ENCODE data around the gene INPP5B. TPM values are rescaled to one million over a fixed set of nuclear protein-coding genes. Genes with fewer than 3 reads are reported as not detected.

INPP5B gene
- total and polyA plus RNA-seq, 9 of the 15 experiments (the other 6 are each of a cell fraction or from before 2014, with no cell fraction given): 14.1 to 28.7 (median 20.9) TPM

DNA sequence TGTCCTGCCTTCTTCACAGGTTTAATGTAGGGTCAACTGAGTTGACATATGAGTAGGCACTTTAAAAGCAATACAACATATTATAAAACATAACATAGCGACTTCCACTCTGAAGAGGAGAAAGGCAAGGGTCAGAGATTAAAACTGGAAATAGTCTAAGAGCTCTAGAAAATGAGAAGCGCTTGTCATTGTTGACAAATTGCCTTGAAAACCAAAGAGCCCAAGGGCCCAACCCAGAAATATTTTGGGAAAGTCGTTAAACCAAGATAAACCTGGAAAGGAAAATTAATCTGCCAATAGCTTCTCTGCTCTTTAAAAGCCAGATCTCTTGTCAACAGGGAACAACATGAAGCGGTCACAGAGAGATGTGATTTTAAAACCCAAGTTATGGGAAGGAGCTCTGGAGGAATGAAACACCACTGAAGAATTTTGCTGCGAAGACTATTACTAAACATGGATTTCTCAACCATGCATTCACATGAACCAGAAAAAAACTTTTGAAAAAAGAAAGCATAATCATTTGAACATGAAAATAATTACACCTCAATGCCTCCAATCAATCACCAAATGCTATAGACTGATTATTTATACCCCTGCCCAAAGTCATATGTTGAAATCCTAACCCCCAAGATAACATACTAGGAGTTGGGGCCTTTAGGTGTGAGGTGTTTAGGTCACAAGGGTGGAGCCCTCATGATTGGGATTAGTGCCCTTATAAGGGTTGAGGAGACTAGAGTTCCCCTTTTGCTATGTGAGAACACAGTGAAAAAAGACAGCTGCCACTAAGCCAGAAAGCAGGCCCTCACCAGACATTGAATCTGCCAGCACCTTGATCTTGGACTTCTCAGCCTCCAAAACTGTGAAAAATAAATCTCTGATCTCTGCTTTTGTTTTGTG is 54.5 kb downstream of the INPP5B start (continued):
- TF ChIP-seq, protein P1, sequence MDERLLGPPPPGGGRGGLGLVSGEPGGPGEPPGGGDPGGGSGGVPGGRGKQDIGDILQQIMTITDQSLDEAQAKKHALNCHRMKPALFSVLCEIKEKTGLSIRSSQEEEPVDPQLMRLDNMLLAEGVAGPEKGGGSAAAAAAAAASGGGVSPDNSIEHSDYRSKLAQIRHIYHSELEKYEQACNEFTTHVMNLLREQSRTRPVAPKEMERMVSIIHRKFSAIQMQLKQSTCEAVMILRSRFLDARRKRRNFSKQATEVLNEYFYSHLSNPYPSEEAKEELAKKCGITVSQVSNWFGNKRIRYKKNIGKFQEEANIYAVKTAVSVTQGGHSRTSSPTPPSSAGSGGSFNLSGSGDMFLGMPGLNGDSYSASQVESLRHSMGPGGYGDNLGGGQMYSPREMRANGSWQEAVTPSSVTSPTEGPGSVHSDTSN (CRISPR knock-in tag; IDR thresholded peaks at IDR 0.05; ENCODE audit: low read depth): no peak
- TF ChIP-seq, protein P1 (tag; conservative IDR thresholded peaks at IDR 0.05; ENCODE audit: low read depth): peak; percentile 58
- peak; percentile 76 for TF ChIP-seq L3MBTL2 (IDR thresholded peaks at IDR 0.05)
- TF ChIP-seq ADNP (tag; IDR thresholded peaks at IDR 0.05): peak; percentile 54; the same call in 1 of the 2 replicates
- TF ChIP-seq SPI1 (IDR thresholded peaks at IDR 0.05; ENCODE audit: borderline replicate concordance, low read depth, low read length): peak; percentile 88

- no TSS peak for BruUV-seq (replicated peaks)
- H2AFZ ChIP-seq (ENCODE audit: low read depth, low read length): no peak overlapping the region
- peak; percentile 77 to 83 for TF ChIP-seq RAD21 (CRISPR knock-in tag; conservative IDR thresholded peaks at IDR 0.05 in 1 of 2, IDR thresholded peaks at IDR 0.05 in 1 of 2)
- TF ChIP-seq, protein P2, sequence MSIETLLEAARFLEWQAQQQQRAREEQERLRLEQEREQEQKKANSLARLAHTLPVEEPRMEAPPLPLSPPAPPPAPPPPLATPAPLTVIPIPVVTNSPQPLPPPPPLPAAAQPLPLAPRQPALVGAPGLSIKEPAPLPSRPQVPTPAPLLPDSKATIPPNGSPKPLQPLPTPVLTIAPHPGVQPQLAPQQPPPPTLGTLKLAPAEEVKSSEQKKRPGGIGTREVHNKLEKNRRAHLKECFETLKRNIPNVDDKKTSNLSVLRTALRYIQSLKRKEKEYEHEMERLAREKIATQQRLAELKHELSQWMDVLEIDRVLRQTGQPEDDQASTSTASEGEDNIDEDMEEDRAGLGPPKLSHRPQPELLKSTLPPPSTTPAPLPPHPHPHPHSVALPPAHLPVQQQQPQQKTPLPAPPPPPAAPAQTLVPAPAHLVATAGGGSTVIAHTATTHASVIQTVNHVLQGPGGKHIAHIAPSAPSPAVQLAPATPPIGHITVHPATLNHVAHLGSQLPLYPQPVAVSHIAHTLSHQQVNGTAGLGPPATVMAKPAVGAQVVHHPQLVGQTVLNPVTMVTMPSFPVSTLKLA (conservative IDR thresholded peaks at IDR 0.05): 0 out of 4 replicates have a peak, but pooled peaks of 1 of the 2 experiments have one; percentile 18
- TF ChIP-seq NBN (IDR thresholded peaks at IDR 0.05; ENCODE audit: low read depth): 0 out of 2 replicates have a peak, but pooled peaks have one; percentile 18
- TF ChIP-seq, protein P3, sequence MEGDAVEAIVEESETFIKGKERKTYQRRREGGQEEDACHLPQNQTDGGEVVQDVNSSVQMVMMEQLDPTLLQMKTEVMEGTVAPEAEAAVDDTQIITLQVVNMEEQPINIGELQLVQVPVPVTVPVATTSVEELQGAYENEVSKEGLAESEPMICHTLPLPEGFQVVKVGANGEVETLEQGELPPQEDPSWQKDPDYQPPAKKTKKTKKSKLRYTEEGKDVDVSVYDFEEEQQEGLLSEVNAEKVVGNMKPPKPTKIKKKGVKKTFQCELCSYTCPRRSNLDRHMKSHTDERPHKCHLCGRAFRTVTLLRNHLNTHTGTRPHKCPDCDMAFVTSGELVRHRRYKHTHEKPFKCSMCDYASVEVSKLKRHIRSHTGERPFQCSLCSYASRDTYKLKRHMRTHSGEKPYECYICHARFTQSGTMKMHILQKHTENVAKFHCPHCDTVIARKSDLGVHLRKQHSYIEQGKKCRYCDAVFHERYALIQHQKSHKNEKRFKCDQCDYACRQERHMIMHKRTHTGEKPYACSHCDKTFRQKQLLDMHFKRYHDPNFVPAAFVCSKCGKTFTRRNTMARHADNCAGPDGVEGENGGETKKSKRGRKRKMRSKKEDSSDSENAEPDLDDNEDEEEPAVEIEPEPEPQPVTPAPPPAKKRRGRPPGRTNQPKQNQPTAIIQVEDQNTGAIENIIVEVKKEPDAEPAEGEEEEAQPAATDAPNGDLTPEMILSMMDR (IDR thresholded peaks at IDR 0.05 in 2 of 3, conservative IDR thresholded peaks at IDR 0.05 in 1 of 3; ENCODE audit: insufficient read depth in 2 of 3, low read depth in 1 of 3, low read length in 3 of 3): peak; percentile 49 to 92 (median 56); a peak in 5 of 6 replicates
- TF ChIP-seq ZNF764 (CRISPR knock-in tag; IDR thresholded peaks at IDR 0.05; ENCODE audit: low read depth): no peak
- TF ChIP-seq NCOR1 (IDR thresholded peaks at IDR 0.05): peak; percentile 10; the same call in 1 of the 2 replicates
Measured at GRCh38 chr1:37890378-37891014, 56.4 kb downstream of the INPP5B start.

More at GRCh38 chr1:37890378-37891014, 56.4 kb downstream of the INPP5B start:
- ChIA-PET CTCF (ENCODE audit: low intra/inter-chr PET ratio) (interaction anchor here (1.1 to 2.5 kb wide), 3 partner anchors 85 to 945 kb away, joined by 3 to 18 read pairs (median 14); partner anchors contain the start of gene SF3A3), POLR2A (interaction anchor here (0.5 kb wide), 1 partner anchor 11 kb away, joined by 3 read pairs; no protein-coding TSS in a partner anchor)
- H4K20me1 ChIP-seq (replicated peaks; ENCODE audit: control insufficient read depth, insufficient read depth, low read length): no peaks in the 10 kb centered on the region
- no peak overlapping the region for H3K4me2 ChIP-seq (ENCODE audit: insufficient read depth, low read length)
- H3K36me3 ChIP-seq (ENCODE audit: control insufficient read depth, insufficient read depth, low read length): peaks cover 53% of the 10 kb centered on the region
- FAIRE-seq (no peak), ATAC-seq (peak; percentile 84), DNase-seq (ENCODE audit: extremely low read depth in 1 of 4, low spot score in 3 of 4) (peak; percentile 50 to 67 (median 58))
- H3K79me2 ChIP-seq (ENCODE audit: control insufficient read depth, insufficient read depth, low read length): no peaks in the 10 kb centered on the region; the same call in 2 of the 3 replicates
- no peak overlapping the region for H3K27ac ChIP-seq (ENCODE audit: extremely low read depth, low read depth, low read length)
- no peak overlapping the region for H3K9ac ChIP-seq (ENCODE audit: insufficient read depth in 1 of 2, low read depth in 2 of 2, low read length in 2 of 2)
- intact Hi-C loops (cut with micrococcal nuclease) (loop anchor here (1.0 to 5.0 kb wide), 2 partner anchors 42 to 85 kb away; no protein-coding TSS in a partner anchor), in situ Hi-C loops (cut with MboI) (no loop called here)
- peaks cover 0 to 9% of the 10 kb centered on the region in 2 experiments; a peak in 2 of 5 replicates for H3K4me1 ChIP-seq (replicated peaks in 1 of 2; ENCODE audit: control insufficient read depth in 2 of 2, insufficient read depth in 2 of 2, low read length in 2 of 2)
- H3K27me3 ChIP-seq (ENCODE audit: control insufficient read depth in 2 of 2, insufficient read depth in 2 of 2, low read length in 2 of 2): no peaks in the 10 kb centered on the region
- no peaks in the 10 kb centered on the region for H3K9me3 ChIP-seq (replicated peaks; ENCODE audit: control insufficient read depth, insufficient read depth, low read depth, low read length)
- no peak overlapping the region for H3K4me3 ChIP-seq
- no peaks in the 10 kb centered on the region for H3K9me1 ChIP-seq (ENCODE audit: control insufficient read depth, insufficient read depth, low read length)
- 40% methylated on average over 4 of the region's 4 CpGs for WGBS (ENCODE audit: insufficient coverage, low coverage, missing lambda C conversion rate)

Data from K562 (cell line).